ENCODE results near the gene PPIG.

- TF ChIP-seq ZBTB33 (IDR thresholded peaks at IDR 0.05; ENCODE audit: borderline replicate concordance, low read depth) (no peak), ELF1 (IDR thresholded peaks at IDR 0.05) (no peak), CTCF (IDR thresholded peaks at IDR 0.05) (no peak), POLR2AphosphoS5 (IDR thresholded peaks at IDR 0.05; ENCODE audit: low read depth, low read length) (no peak), FOXM1 (IDR thresholded peaks at IDR 0.05; ENCODE audit: low read depth) (no peak), MXI1 (IDR thresholded peaks at IDR 0.05; ENCODE audit: low read depth, low read length) (no peak)
These were observed 86.1 kb downstream of the PPIG start for GRCh38 chr2:169670215-169670651.
